GM12878 (cell line): Measurements from ENCODE around the gene SEMA7A. TPM values are rescaled to one million over a fixed set of nuclear protein-coding genes. Genes with fewer than 3 reads are reported as not detected.
A peak's percentile ranks its signal among the peaks of the same experiment; 100 is the strongest.

Experiments used
- ASH2L ChIP-seq: fragments of 300-600, 200-600 bp; sonication (generic); IDR thresholded peaks from 2 replicates; pipeline ENCODE4 v1.6.1; 2017; ENCODE audit warnings: low read depth, mild to moderate bottlenecking, borderline replicate concordance
- CBFB ChIP-seq: IDR thresholded peaks from 2 replicates; pipeline ENCODE4 v1.6.1; 2016; ENCODE audit warnings: antibody characterized with exemption, low read depth
- CHD1 ChIP-seq: IDR thresholded peaks from 2 replicates; pipeline ENCODE4 v1.6.1; 2012; ENCODE audit warnings: low read depth, low read length, improper control_type of control experiment
- EZH2 ChIP-seq: IDR thresholded peaks from 2 replicates; pipeline ENCODE4 v1.6.1; 2012; ENCODE audit warnings: low read depth, mild to moderate bottlenecking, control low read depth, inconsistent platforms, low read length, borderline replicate concordance; ENCODE audit not compliant: control insufficient read depth
- HDAC2 ChIP-seq: fragments of 200-600 bp; sonication (generic); IDR thresholded peaks from 2 replicates; pipeline ENCODE4 v1.6.1; 2017
- HDGF ChIP-seq: fragments of 450-650 bp; IDR thresholded peaks from 2 replicates; pipeline ENCODE4 v1.6.1; 2016; ENCODE audit warnings: antibody characterized with exemption
- JUNB ChIP-seq: IDR thresholded peaks from 2 replicates; pipeline ENCODE4 v1.6.1; 2016; ENCODE audit warnings: antibody characterized with exemption, mild to moderate bottlenecking
- KAT2A ChIP-seq: conservative IDR thresholded peaks from 2 replicates; pipeline ENCODE4 v1.6.1; 2011; ENCODE audit warnings: low read depth, low read length; ENCODE audit not compliant: control insufficient read depth
- NFYA ChIP-seq: IDR thresholded peaks from 2 replicates; pipeline ENCODE4 v1.6.1; 2011; ENCODE audit warnings: low read depth, mild to moderate bottlenecking, low read length, improper control_type of control experiment, borderline replicate concordance
- RFX5 ChIP-seq: IDR thresholded peaks from 2 replicates; pipeline ENCODE4 v1.6.1; 2011; ENCODE audit warnings: low read depth, low read length, improper control_type of control experiment
- SIX5 ChIP-seq: IDR thresholded peaks from 2 replicates; pipeline ENCODE4 v1.6.1; 2011; ENCODE audit warnings: mild to moderate bottlenecking, low read depth, low read length, moderate library complexity; ENCODE audit not compliant: severe bottlenecking
- SMAD5 ChIP-seq: IDR thresholded peaks from 2 replicates; pipeline ENCODE4 v1.6.1; 2016; ENCODE audit warnings: antibody characterized with exemption, low read depth
- SMC3 ChIP-seq: IDR thresholded peaks from 2 replicates; pipeline ENCODE4 v1.6.1; 2011; ENCODE audit warnings: low read length, improper control_type of control experiment, borderline replicate concordance
- ZNF207 ChIP-seq: fragments of 450-650 bp; IDR thresholded peaks from 2 replicates; pipeline ENCODE4 v1.6.1; 2014; ENCODE audit warnings: antibody characterized with exemption, mild to moderate bottlenecking, borderline replicate concordance
- ZNF274 ChIP-seq: IDR thresholded peaks from one replicate; pipeline ENCODE4 v1.8.0; 2011; ENCODE audit not compliant: insufficient read length, insufficient read depth
- polyA plus RNA-seq, 11 experiments: library from polyadenylated mRNA; depleted of rRNA in 4 of 11; unstranded in 6 of 11; stranded (reverse) in 5 of 11; fragments of >200 nt; fragmentation: Nextera tagmentation in 4 of 11; fragmentation: Illumina TruSeq in 1 of 11; extraction: Ambion mirVana in 4 of 11; extraction: Trizol in 1 of 11; gene quantifications; 1 replicate in 1 of 11; 2 replicates in 10 of 11; pipeline versions ENCODE4 v1.2.1 to v1.2.3, GENCODE V29; 2011 to 2016; ENCODE audit warnings: inconsistent platforms in 2 of 11, missing spikeins in 2 of 11, low read depth in 1 of 11
- total RNA-seq, 4 experiments: library from RNA; depleted of rRNA in 3 of 4; stranded (reverse); fragments of >200 nt in 3 of 4; fragmentation: Illumina TruSeq in 1 of 4; extraction: Trizol in 1 of 4; gene quantifications; 2 replicates each; pipeline versions ENCODE4 v1.2.1 to v1.2.3, GENCODE V29; 2013 to 2021
- TF ChIP-seq, protein P1 (sequence below): IDR thresholded peaks from 2 replicates; pipeline ENCODE4 v1.6.1; 2012; ENCODE audit warnings: low read depth, low read length, improper control_type of control experiment
- TF ChIP-seq, protein P2 (sequence below): IDR thresholded peaks from 2 replicates; pipeline ENCODE4 v1.6.1; 2012; ENCODE audit warnings: mild to moderate bottlenecking, low read depth, low read length
- TF ChIP-seq, protein P3 (sequence below): fragments of 150-350 bp; IDR thresholded peaks from 2 replicates; pipeline ENCODE4 v1.6.1; 2014; ENCODE audit warnings: mild to moderate bottlenecking, low read depth, low read length
- TF ChIP-seq, protein P4 (sequence below): fragments of 450-650 bp; IDR thresholded peaks from 2 replicates; pipeline ENCODE4 v1.6.1; 2017; ENCODE audit warnings: borderline replicate concordance
- TF ChIP-seq, protein P5 (sequence below): fragments of 450-650 bp; IDR thresholded peaks from 2 replicates; pipeline ENCODE4 v1.6.1; 2018; ENCODE audit warnings: mild to moderate bottlenecking, low read depth, moderate library complexity; ENCODE audit not compliant: partially characterized antibody

Gene SEMA7A
- total and polyA plus RNA-seq, 10 of the 15 experiments (the other 5 are each of a cell fraction or from before 2014, with no cell fraction given), result 0.08 to 112 (median 53.5) TPM

DNA sequence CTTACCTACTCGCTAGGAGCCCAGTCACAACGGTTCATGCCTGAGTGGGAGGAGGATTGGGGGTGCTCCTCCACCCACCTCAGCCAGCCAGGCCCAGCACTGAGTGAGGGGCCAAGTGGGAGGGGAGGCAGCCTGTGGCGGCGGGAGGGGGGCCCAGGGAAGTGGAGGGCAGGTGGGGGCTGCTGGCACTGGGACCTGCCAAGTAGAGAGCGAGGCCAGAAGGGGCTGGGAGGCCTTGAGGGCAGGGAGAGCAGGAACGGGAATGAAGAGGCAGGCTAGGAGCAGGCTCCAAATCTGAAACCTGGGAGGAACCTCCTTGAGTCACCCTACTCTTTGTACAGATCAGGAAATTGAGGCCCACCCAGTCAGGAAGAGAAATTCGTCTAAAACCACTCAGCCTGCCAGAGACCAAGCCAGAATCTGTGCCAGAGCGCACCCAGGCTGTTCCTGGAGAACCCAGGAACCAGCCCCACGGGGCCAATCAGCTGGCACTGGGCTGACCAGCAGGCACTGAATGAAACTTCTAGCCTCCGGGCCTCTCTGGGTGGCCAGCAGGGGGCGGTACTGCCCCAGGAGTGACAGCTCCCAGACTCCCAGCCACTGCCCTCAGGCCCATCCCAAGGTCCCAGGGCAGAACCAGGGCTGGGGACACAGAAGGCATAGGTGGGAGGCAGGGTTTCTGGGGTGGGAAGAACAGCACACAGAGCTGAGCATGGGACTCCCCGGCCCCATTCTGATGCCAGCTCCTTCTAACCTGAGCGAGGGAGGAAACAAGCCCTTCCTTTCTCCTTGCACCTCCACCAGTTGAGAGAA is 51.5 kb downstream of the SEMA7A start (continued):
- TF ChIP-seq, protein P1, sequence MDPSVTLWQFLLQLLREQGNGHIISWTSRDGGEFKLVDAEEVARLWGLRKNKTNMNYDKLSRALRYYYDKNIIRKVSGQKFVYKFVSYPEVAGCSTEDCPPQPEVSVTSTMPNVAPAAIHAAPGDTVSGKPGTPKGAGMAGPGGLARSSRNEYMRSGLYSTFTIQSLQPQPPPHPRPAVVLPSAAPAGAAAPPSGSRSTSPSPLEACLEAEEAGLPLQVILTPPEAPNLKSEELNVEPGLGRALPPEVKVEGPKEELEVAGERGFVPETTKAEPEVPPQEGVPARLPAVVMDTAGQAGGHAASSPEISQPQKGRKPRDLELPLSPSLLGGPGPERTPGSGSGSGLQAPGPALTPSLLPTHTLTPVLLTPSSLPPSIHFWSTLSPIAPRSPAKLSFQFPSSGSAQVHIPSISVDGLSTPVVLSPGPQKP, result peak; percentile 22; the same call in 1 of the 2 replicates
- TF ChIP-seq SMC3 (peak; percentile 99), ZNF207 (peak; percentile 81; the same call in 1 of the 2 replicates), SMAD5 (no peak), HDGF (peak; percentile 49; the same call in 1 of the 2 replicates), ZNF274 (no peak), ASH2L (no peak), EZH2 (no peak), RFX5 (no peak), CHD1 (no peak), CBFB (no peak), HDAC2 (no peak), KAT2A (no peak), JUNB (no peak), NFYA (no peak), SIX5 (no peak)
- TF ChIP-seq, protein P2, sequence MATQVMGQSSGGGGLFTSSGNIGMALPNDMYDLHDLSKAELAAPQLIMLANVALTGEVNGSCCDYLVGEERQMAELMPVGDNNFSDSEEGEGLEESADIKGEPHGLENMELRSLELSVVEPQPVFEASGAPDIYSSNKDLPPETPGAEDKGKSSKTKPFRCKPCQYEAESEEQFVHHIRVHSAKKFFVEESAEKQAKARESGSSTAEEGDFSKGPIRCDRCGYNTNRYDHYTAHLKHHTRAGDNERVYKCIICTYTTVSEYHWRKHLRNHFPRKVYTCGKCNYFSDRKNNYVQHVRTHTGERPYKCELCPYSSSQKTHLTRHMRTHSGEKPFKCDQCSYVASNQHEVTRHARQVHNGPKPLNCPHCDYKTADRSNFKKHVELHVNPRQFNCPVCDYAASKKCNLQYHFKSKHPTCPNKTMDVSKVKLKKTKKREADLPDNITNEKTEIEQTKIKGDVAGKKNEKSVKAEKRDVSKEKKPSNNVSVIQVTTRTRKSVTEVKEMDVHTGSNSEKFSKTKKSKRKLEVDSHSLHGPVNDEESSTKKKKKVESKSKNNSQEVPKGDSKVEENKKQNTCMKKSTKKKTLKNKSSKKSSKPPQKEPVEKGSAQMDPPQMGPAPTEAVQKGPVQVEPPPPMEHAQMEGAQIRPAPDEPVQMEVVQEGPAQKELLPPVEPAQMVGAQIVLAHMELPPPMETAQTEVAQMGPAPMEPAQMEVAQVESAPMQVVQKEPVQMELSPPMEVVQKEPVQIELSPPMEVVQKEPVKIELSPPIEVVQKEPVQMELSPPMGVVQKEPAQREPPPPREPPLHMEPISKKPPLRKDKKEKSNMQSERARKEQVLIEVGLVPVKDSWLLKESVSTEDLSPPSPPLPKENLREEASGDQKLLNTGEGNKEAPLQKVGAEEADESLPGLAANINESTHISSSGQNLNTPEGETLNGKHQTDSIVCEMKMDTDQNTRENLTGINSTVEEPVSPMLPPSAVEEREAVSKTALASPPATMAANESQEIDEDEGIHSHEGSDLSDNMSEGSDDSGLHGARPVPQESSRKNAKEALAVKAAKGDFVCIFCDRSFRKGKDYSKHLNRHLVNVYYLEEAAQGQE, result no peak
- TF ChIP-seq, protein P3, sequence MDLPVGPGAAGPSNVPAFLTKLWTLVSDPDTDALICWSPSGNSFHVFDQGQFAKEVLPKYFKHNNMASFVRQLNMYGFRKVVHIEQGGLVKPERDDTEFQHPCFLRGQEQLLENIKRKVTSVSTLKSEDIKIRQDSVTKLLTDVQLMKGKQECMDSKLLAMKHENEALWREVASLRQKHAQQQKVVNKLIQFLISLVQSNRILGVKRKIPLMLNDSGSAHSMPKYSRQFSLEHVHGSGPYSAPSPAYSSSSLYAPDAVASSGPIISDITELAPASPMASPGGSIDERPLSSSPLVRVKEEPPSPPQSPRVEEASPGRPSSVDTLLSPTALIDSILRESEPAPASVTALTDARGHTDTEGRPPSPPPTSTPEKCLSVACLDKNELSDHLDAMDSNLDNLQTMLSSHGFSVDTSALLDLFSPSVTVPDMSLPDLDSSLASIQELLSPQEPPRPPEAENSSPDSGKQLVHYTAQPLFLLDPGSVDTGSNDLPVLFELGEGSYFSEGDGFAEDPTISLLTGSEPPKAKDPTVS, result no peak
- TF ChIP-seq, protein P4, sequence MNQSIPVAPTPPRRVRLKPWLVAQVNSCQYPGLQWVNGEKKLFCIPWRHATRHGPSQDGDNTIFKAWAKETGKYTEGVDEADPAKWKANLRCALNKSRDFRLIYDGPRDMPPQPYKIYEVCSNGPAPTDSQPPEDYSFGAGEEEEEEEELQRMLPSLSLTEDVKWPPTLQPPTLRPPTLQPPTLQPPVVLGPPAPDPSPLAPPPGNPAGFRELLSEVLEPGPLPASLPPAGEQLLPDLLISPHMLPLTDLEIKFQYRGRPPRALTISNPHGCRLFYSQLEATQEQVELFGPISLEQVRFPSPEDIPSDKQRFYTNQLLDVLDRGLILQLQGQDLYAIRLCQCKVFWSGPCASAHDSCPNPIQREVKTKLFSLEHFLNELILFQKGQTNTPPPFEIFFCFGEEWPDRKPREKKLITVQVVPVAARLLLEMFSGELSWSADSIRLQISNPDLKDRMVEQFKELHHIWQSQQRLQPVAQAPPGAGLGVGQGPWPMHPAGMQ, result no peak
- TF ChIP-seq, protein P5, sequence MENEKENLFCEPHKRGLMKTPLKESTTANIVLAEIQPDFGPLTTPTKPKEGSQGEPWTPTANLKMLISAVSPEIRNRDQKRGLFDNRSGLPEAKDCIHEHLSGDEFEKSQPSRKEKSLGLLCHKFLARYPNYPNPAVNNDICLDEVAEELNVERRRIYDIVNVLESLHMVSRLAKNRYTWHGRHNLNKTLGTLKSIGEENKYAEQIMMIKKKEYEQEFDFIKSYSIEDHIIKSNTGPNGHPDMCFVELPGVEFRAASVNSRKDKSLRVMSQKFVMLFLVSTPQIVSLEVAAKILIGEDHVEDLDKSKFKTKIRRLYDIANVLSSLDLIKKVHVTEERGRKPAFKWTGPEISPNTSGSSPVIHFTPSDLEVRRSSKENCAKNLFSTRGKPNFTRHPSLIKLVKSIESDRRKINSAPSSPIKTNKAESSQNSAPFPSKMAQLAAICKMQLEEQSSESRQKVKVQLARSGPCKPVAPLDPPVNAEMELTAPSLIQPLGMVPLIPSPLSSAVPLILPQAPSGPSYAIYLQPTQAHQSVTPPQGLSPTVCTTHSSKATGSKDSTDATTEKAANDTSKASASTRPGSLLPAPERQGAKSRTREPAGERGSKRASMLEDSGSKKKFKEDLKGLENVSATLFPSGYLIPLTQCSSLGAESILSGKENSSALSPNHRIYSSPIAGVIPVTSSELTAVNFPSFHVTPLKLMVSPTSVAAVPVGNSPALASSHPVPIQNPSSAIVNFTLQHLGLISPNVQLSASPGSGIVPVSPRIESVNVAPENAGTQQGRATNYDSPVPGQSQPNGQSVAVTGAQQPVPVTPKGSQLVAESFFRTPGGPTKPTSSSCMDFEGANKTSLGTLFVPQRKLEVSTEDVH, result no peak
